ENCODE measurements around the gene IZUMO1. TPM values are rescaled to one million over a fixed set of nuclear protein-coding genes. Genes with fewer than 3 reads are reported as not detected.
A peak's percentile ranks its signal among the peaks of the same experiment; 100 is the strongest.

IZUMO1 gene
- total and polyA plus RNA-seq, 2 of the 13 experiments (the other 11 are each of a cell fraction or from before 2014, with no cell fraction given): 0.07 to 0.22 TPM

GRCh38 chr19:48718711-48719231 lies 27.9 kb downstream of the IZUMO1 start (continued):
- TF ChIP-seq, protein P1, sequence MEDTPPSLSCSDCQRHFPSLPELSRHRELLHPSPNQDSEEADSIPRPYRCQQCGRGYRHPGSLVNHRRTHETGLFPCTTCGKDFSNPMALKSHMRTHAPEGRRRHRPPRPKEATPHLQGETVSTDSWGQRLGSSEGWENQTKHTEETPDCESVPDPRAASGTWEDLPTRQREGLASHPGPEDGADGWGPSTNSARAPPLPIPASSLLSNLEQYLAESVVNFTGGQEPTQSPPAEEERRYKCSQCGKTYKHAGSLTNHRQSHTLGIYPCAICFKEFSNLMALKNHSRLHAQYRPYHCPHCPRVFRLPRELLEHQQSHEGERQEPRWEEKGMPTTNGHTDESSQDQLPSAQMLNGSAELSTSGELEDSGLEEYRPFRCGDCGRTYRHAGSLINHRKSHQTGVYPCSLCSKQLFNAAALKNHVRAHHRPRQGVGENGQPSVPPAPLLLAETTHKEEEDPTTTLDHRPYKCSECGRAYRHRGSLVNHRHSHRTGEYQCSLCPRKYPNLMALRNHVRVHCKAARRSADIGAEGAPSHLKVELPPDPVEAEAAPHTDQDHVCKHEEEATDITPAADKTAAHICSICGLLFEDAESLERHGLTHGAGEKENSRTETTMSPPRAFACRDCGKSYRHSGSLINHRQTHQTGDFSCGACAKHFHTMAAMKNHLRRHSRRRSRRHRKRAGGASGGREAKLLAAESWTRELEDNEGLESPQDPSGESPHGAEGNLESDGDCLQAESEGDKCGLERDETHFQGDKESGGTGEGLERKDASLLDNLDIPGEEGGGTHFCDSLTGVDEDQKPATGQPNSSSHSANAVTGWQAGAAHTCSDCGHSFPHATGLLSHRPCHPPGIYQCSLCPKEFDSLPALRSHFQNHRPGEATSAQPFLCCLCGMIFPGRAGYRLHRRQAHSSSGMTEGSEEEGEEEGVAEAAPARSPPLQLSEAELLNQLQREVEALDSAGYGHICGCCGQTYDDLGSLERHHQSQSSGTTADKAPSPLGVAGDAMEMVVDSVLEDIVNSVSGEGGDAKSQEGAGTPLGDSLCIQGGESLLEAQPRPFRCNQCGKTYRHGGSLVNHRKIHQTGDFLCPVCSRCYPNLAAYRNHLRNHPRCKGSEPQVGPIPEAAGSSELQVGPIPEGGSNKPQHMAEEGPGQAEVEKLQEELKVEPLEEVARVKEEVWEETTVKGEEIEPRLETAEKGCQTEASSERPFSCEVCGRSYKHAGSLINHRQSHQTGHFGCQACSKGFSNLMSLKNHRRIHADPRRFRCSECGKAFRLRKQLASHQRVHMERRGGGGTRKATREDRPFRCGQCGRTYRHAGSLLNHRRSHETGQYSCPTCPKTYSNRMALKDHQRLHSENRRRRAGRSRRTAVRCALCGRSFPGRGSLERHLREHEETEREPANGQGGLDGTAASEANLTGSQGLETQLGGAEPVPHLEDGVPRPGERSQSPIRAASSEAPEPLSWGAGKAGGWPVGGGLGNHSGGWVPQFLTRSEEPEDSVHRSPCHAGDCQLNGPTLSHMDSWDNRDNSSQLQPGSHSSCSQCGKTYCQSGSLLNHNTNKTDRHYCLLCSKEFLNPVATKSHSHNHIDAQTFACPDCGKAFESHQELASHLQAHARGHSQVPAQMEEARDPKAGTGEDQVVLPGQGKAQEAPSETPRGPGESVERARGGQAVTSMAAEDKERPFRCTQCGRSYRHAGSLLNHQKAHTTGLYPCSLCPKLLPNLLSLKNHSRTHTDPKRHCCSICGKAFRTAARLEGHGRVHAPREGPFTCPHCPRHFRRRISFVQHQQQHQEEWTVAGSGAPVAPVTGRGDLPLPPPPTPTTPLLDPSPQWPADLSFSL (CRISPR knock-in tag; IDR thresholded peaks at IDR 0.05): no peak
- TF ChIP-seq ATRX (CRISPR knock-in tag; IDR thresholded peaks at IDR 0.05; ENCODE audit: borderline replicate concordance): no peak
- no peak for TF ChIP-seq ZNF282 (IDR thresholded peaks at IDR 0.05; ENCODE audit: partially characterized antibody)
- no peak for TF ChIP-seq DBP (CRISPR knock-in tag; IDR thresholded peaks at IDR 0.05; ENCODE audit: not compliant biosample characterization)
- no peak for TF ChIP-seq NFYC (CRISPR knock-in tag; IDR thresholded peaks at IDR 0.05)
- TF ChIP-seq CBX1 (IDR thresholded peaks at IDR 0.05; ENCODE audit: low read depth): no peak
- no peak for TF ChIP-seq ZSCAN30 (CRISPR knock-in tag; IDR thresholded peaks at IDR 0.05)
- TF ChIP-seq SP5 (CRISPR knock-in tag; IDR thresholded peaks at IDR 0.05; ENCODE audit: borderline replicate concordance, low read depth): peak; percentile 49; the same call in 1 of the 2 replicates
- no peak for TF ChIP-seq ZNF3 (CRISPR knock-in tag; IDR thresholded peaks at IDR 0.05)
- no peak for TF ChIP-seq KMT2B (CRISPR knock-in tag; IDR thresholded peaks at IDR 0.05)
- TF ChIP-seq, protein P2, sequence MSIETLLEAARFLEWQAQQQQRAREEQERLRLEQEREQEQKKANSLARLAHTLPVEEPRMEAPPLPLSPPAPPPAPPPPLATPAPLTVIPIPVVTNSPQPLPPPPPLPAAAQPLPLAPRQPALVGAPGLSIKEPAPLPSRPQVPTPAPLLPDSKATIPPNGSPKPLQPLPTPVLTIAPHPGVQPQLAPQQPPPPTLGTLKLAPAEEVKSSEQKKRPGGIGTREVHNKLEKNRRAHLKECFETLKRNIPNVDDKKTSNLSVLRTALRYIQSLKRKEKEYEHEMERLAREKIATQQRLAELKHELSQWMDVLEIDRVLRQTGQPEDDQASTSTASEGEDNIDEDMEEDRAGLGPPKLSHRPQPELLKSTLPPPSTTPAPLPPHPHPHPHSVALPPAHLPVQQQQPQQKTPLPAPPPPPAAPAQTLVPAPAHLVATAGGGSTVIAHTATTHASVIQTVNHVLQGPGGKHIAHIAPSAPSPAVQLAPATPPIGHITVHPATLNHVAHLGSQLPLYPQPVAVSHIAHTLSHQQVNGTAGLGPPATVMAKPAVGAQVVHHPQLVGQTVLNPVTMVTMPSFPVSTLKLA (IDR thresholded peaks at IDR 0.05): no peak
- no peak for TF ChIP-seq XBP1 (CRISPR knock-in tag; IDR thresholded peaks at IDR 0.05)
- peak; percentile 51; the same call in 1 of the 2 replicates for TF ChIP-seq ARNTL (CRISPR knock-in tag; IDR thresholded peaks at IDR 0.05)
- TF ChIP-seq, protein P3, sequence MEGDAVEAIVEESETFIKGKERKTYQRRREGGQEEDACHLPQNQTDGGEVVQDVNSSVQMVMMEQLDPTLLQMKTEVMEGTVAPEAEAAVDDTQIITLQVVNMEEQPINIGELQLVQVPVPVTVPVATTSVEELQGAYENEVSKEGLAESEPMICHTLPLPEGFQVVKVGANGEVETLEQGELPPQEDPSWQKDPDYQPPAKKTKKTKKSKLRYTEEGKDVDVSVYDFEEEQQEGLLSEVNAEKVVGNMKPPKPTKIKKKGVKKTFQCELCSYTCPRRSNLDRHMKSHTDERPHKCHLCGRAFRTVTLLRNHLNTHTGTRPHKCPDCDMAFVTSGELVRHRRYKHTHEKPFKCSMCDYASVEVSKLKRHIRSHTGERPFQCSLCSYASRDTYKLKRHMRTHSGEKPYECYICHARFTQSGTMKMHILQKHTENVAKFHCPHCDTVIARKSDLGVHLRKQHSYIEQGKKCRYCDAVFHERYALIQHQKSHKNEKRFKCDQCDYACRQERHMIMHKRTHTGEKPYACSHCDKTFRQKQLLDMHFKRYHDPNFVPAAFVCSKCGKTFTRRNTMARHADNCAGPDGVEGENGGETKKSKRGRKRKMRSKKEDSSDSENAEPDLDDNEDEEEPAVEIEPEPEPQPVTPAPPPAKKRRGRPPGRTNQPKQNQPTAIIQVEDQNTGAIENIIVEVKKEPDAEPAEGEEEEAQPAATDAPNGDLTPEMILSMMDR (CRISPR knock-in tag; IDR thresholded peaks at IDR 0.05): no peak
- TF ChIP-seq RFX3 (CRISPR knock-in tag; IDR thresholded peaks at IDR 0.05): no peak
- TF ChIP-seq ZNF841 (CRISPR knock-in tag; IDR thresholded peaks at IDR 0.05; ENCODE audit: borderline replicate concordance): no peak
- TF ChIP-seq, protein P4, sequence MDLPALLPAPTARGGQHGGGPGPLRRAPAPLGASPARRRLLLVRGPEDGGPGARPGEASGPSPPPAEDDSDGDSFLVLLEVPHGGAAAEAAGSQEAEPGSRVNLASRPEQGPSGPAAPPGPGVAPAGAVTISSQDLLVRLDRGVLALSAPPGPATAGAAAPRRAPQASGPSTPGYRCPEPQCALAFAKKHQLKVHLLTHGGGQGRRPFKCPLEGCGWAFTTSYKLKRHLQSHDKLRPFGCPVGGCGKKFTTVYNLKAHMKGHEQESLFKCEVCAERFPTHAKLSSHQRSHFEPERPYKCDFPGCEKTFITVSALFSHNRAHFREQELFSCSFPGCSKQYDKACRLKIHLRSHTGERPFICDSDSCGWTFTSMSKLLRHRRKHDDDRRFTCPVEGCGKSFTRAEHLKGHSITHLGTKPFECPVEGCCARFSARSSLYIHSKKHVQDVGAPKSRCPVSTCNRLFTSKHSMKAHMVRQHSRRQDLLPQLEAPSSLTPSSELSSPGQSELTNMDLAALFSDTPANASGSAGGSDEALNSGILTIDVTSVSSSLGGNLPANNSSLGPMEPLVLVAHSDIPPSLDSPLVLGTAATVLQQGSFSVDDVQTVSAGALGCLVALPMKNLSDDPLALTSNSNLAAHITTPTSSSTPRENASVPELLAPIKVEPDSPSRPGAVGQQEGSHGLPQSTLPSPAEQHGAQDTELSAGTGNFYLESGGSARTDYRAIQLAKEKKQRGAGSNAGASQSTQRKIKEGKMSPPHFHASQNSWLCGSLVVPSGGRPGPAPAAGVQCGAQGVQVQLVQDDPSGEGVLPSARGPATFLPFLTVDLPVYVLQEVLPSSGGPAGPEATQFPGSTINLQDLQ (CRISPR knock-in tag; IDR thresholded peaks at IDR 0.05): no peak
- peak; percentile 51; the same call in 1 of the 2 replicates for TF ChIP-seq SOX5 (CRISPR knock-in tag; IDR thresholded peaks at IDR 0.05; ENCODE audit: borderline replicate concordance)

Measured in HepG2 (cell line).